ENCODE data around the gene UGT1A1.

Gene UGT1A1

GRCh38 chr2:233799087-233799665 lies 39.1 kb downstream of the UGT1A1 start:
- no peak for DNase-seq

GRCh38 chr2:233799716-233800115 lies 39.6 kb downstream of the UGT1A1 start:
- no peak for DNase-seq

GRCh38 chr2:233800208-233800607 lies 40.1 kb downstream of the UGT1A1 start:
- no peak for DNase-seq

DNA sequence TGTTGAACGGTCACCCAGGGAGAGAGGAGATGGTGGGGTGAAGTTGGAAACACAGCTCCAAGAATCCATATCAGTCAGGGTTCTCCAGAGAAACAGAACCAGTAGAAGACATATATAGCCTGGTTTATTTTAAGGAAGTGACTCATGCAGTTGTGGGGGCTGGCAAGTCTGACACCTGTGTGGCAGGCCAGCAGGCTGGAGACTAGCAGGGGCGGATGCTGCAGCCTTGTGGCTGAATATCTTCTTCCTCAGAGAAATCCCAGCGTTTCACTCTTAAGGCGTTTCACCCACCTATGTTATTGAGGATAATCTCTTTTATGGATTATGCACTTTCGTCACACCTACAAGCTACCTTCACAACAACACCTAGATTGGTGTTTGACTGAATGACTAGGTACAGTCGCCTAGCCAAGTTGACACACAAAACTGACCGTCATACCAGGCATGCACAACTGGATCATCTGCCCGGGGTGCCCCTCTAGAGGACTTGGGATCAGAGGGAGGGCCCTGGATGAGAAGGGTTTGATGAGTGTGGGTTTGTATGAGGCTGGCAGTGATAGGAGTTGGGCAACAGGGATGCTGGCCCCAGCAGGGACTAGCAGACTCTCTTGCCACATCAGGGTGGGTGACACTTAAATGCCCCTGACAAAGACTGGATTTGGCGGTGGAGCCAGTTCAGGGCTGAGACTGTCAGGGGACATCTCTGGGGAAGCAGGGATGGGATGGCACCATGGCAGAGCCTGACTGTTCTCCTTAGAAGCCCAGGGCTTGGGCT lies 41.5 kb downstream of the UGT1A1 start:
- no peak for DNase-seq

DNA sequence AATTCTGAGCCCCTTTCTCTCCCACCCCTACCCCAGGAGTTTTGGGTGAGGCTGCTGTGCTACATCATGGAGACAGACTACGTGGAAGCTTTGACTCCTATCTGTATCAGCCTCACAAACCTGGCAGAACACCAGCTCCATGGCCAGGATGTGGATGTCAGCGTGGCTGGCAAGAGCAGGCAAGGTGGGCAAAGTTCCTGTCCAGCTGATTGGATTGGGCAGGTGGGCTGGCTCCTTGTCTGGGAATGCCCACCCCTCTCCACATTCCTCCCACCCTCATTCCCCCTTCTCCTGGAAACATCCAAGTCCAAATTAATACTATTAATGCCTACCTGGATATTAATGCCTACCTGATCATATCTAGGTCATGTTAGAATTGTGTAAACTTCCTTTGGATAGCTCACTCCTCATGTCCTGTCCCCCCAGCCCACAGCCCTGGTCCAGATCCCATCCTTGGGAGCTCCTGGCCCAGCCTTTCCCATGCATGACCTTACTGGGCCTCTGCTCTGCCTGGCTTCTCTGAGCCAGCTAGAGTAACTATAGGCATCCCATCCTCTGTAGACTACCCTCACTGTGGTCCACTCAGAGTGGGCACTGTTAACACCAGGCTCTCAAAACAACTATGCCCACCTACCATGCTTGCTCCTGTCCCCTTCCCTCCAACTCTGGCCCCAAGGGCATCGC lies 42.2 kb downstream of the UGT1A1 start:
- no peak for DNase-seq

GRCh38 chr2:233803292-233803911 lies 43.3 kb downstream of the UGT1A1 start:
- no peak for DNase-seq

DNA sequence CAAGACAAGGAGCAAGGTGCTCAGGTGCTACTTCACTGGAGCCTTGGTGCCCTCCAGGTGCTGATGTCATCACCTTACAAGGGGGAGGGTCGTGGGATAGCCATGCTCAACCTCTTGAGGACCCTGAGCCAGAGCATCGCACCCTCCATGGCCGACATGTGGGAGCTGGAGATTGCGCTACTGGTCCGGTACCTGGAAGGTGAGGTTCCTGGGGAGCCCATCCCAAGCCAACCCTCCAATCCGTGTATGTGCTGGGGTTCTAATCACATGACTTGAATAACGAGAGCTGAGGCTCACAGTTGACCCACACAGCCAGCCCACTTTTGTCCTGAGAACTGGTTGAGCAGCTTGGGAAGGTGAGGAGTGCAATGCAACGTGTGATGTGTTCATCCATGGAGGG lies 43.9 kb downstream of the UGT1A1 start:
- DNase-seq = no peak

GRCh38 chr2:233807215-233807865 lies 47.3 kb downstream of the UGT1A1 start:
- DNase-seq = no peak

GRCh38 chr2:233807966-233808935 lies 48.2 kb downstream of the UGT1A1 start:
- no peak for DNase-seq

GRCh38 chr2:233810385-233810784 lies 50.3 kb downstream of the UGT1A1 start:
- DNase-seq = no peak

- DNase-seq = no peak
These were observed 51.0 kb downstream of the UGT1A1 start for GRCh38 chr2:233811087-233811486.

- DNase-seq = no peak
These were observed 51.7 kb downstream of the UGT1A1 start for GRCh38 chr2:233811732-233812131.

- no peak for DNase-seq
These were observed 53.4 kb downstream of the UGT1A1 start for GRCh38 chr2:233813236-233814055.

DNA sequence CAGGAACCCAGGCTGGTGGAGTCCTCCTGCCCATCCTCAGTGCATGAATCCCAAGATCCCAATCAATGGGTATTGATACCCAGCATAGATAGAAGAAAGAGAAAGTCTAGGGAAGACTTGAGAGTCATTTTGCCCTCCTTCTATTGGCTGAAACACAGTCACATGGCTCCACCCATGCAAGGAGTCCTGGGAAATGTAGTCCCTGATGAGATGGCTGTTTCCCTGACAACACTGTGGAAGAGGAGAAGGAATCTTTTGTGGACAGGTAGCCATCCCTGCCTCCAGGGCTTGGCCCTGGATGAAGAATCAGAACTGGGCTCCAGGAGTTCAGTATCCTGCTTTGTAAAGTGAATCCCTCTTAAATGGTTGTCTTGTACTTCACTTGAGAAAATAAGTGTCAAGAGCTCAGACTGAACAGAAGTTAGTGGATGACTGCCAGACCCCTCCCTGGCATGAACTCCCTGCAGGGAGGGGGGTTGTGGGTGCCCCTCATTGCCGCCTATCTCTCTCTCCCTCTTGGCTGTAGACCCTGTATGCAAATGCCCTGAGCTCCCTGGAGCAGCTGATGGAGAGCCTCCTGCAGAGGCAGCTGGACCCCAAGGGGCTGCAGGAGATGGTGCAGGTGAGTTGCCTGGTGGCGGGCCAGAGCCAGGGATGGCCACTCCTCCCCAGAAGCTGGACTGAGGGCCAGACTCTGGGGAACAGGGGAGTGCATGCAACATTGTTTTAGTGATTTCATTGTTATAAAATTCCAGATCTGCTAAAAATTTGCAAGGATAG lies 54.2 kb downstream of the UGT1A1 start:
- no peak for DNase-seq

DNA sequence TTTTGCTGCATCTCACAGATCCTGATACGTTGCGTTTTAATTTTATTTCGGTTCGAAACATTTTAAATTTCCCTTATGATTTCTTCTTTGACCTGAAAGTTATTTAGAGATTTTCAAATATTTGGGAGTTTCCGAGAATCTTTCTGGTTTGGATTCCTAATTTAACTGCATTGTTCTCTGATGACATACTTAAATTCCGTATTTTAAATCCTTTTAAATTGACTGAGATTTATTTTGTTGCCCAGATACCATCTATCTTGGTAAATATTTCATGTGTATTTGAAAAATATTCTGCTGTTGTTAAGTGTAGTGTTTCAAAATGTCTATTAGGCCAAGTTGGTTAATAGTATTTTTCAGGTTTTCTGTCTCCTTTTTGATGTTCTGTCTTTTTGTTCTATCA lies 55.8 kb downstream of the UGT1A1 start:
- DNase-seq = no peak

GRCh38 chr2:233816334-233816733 lies 56.3 kb downstream of the UGT1A1 start:
- DNase-seq = no peak

DNA sequence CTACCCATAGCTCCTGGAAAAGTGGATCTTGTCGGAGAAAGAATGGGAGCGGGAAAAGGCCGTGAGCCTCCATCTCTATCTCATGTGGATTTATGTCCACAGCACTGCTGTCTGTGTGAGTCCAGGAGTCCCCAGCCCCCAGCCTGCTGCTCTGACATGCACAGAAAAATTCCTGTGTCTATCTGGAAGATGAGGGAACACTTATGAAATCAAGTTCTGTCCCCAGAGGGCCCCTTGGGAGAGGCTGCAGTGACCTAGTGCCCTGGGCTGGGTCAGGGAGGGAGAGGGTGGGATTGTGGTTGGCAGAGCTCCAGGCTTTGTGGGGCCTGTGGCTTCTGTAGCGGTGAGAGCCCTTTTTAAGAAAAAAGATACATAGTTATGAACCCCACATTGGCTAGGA lies 56.7 kb downstream of the UGT1A1 start:
- no peak for DNase-seq

DNA sequence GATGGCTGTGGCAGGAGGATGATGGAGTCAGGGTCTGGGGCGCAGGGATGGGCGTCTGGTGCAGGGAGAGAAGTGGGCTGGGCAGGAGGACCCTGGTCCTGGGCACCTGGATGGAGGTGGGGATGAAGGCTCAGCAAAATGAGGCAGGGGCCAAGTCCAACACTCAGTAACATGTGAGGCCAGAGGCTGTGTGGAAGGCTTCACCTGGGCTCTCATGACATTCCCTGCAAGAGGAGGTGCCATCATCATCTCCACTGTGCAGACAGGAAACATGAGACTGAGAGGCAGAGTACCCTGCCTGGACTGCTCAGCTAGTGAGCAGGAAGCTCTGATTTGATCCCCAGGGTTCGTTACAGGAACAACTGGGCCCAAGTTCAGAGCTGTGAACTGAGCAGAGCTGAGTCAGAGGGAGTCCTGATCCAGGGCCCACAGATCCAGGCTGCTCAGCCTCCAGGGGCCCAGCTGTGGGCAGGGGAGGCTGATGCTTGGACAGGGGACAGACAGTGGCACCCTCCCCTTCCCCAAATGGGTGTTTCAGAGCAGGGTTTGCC lies 57.4 kb downstream of the UGT1A1 start:
- no peak for DNase-seq

DNA sequence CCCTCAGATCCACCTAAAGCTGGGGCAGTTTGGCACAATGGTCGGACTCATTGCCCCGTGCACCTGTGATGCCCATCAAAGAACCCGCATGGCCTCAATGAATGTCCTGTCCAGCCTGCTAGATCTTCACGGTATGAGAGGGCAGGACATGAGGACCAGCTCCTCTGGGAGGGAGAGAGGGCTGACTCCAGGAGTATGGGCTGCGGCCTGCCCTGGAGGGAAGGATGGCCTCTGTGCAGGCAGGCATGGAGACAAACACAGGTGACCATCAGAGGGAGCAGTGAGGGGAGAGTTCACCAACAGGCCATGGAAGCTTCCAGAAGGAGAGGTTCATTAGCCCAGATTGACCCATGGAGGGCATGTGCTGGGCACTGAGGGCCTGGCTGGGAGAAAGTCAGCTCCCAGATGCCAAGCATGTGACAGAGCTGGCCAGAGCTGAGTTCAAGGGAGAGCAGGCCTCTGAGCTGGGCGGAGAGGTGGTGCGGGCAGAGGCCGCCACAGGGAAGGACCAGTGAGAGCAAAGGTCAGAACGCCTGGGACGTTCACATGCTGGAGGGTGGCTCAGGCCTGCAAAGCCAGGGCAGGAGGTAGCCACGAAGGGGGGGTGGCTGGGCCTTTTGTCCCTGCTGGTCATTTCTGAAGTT lies 58.0 kb downstream of the UGT1A1 start:
- DNase-seq = no peak
